Activated CD4-positive, CD25-positive, alpha-beta regulatory T cell treated with anti-CD3 and anti-CD28 coated beads, Interleukin-2, amount 50 U/mL, for 16 hours (primary cell): ENCODE measurements around the gene GPC3.
"Not testable (repeated sequence)": the region's sequence is repeated elsewhere in the genome, so short reads cannot be mapped to it uniquely, and the experiment has no call there.

Experiments used
- DNase-seq: peaks from one replicate; pipeline ENCODE4 v3.0.0-alpha.2; 2020; ENCODE audit warnings: low read depth, low spot score

The GPC3 gene

GRCh38 chrX:133648594-133648993 is 336.8 kb downstream of the GPC3 start:
- no peak for DNase-seq

DNA sequence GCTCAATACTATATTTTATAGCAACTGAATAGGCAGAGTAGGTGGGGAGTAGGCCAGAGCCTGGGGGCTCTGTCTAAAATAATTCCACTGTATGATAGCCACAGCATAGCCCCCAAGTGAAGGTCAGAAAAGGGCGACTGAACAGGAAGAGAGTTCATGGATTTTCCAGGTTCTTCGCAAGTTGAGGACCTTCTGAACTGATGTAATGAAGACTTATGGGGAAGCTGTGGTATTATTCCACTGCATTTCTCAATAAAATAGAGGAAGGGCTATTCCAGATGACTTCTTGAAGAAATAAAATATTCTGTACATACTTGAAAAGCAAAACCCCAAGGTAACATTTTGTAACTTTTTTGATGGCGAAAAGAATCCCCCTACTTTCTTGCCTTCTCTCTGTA is 338.7 kb downstream of the GPC3 start:
- no peak for DNase-seq

- no peak for DNase-seq
These were observed 339.2 kb downstream of the GPC3 start for GRCh38 chrX:133645977-133646718.

GRCh38 chrX:133645256-133645655 is 340.1 kb downstream of the GPC3 start:
- DNase-seq = no peak

DNA sequence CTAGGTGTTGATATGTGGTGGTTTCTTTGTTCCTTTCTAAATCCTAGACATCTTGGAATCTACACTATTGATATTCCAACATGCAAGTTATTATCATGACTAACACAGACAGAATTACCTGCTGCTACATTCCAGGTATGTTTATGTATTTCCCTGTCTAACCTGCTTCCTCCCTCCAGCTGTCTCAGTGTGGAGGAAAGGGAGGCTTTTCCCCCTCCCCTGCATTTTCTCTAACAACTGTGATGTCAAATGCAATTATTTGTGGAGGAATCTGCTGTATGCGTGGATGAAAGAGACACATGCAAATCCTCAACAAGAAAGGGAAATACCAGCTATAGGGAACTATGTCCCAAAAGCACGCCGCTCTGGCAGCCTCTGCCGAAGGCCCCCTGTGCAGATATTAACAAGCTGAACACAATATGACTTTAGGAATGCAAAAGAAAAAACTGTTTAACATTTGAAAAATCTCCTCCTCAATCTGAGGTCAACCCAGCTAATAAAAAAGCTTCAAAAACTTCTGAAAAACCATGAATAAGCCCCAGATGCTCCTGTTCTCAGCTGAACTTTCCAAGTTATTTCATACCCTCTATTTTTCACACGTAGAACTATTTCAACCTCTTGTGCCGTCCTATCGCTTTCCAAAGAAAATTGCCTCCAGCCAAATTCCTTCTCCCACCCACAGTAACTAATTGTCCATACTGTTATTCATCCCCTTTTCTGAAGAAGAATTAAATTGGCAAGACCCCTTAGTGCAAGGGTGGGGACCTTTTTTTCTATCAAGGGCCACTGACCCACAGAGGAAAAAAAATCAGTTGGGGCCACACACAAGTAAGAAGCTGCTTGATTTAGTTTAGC is 345.0 kb downstream of the GPC3 start:
- no peak for DNase-seq

DNA sequence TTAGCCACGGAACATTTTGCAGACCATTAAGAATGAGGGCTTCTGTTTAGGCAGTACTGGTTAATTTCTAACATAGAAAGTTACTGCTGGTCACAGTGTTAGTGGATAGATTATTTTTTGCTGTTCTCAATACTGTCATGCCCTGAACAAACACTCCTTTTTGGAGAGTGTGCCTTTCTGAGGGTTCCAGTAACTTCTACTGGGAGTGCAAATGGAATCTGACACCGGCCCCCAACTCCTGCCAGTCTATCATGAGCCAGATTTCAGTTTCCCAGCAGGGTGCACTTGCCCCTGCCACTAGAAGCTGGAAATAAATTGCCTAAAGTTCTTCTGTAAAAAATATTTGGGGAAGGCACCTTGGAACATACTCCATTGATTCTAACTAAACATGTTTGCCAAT is 345.7 kb downstream of the GPC3 start:
- DNase-seq = no peak

DNA sequence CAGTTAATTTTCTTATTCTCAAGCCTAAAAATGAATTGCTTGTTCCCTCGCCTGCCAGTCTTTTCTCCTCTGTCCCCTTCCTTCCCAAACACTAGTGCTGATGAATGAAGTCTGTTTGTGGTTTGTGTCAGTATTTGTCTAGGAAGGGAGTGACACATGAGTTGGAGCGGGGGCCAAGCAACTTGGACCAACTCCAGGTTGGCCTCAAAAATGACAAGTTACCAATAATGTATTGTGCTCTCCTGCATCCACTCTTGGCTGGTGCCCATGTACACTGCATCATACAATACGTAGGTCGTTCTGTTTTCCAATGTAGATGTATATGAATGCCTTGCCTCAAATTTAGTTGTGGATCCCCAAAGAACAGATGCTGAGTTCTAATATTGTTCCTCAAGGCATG is 347.1 kb downstream of the GPC3 start:
- DNase-seq = no peak

GRCh38 chrX:133637765-133638164 is 347.6 kb downstream of the GPC3 start:
- DNase-seq = no peak

DNA sequence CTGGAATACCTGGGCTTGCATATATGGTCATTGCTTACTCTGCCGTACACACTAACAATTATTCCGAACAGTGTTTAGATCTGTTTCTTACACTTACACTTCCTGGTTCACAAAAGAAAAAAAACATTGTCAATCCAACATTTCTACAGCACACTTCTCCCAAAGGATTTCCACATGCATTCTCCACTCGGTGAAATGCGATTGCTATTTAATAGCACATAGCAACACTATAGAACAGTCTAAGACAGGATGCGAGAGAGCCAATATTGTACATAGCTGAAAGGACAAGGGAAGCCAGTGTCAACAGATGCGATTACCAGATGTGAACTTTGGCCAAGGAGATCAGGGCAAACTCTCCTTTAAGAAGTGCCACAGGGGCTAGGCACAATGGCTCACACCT is 349.4 kb downstream of the GPC3 start:
- no peak for DNase-seq

DNA sequence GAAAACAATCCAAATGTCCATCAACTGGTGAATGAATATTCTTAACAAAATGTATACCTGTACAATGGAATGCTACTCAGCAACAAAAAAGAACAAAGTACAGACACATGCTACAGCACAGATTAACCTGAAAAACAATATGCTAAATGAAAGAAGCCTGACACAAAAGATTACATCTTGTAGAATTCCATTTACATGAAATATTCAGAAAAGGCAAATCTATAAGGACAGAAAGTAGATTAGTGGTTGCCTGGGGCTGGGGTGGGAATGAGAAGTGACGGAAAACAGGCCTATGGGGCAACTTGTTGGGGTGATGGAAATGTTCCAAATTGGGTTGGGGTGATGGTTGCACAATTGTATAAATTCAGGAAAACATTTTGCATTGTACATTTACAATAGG is 351.0 kb downstream of the GPC3 start:
- no peak for DNase-seq

GRCh38 chrX:133633950-133634349 is 351.4 kb downstream of the GPC3 start:
- no peak for DNase-seq

- DNase-seq = no peak
These were observed 352.2 kb downstream of the GPC3 start for GRCh38 chrX:133633162-133633561.

DNA sequence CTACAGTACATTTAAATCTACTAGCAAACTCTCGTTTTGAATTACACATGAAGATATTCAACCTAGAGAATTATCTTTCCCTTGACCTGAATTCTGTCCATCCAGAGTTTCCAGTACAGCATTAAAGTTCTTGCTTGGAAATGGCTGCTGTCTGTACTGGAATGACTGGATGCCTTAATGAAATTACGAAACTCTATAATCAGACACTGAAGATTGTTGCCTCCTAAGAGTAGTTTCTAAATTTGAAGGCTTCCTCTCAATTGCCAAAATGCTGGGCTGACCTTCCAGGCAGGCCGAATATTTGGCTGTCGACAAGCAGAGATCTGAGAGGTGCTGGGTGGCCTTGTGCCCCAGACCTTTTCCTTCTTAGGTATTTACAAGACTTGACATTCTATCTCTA is 355.0 kb downstream of the GPC3 start:
- DNase-seq = no peak

- DNase-seq = no peak
These were observed 357.7 kb downstream of the GPC3 start for GRCh38 chrX:133627673-133628072.

DNA sequence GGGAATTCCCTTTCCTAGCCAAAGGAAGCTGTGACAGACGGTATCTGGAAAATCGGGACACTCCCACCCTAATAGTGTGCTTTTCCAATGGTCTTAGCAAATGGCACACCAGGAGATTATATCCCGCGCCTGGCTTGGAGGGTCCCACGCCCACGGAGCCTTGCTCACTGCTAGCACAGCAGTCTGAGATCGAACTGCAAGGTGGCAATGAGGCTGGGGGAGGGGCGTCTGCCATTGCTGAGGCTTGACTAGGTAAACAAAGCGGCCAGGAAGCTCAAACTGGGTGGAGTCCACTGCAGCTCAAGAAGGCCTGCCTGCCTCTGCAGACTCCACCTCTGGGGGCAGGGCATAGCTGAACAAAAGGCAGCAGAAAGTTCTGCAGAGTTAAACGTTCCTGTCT is 364.0 kb downstream of the GPC3 start:
- DNase-seq = not testable (repeated sequence)

DNA sequence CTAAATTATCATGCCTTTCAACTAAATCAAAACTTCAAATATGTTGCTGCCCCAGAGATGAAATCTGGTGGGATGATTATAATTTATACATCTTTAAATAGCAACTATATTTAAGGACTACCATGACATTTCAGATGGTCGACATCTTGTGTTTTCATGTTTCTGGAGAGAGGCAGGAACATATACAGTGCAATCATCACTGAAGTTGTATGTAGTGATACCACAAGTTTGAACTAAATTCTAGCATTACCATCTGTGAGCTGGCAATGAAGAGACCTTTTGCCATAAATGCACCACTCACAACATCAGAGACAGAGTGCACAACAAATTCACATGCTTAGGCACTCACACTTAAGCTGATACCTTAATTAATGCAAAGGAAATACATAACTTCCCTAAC is 373.7 kb downstream of the GPC3 start:
- DNase-seq = no peak

DNA sequence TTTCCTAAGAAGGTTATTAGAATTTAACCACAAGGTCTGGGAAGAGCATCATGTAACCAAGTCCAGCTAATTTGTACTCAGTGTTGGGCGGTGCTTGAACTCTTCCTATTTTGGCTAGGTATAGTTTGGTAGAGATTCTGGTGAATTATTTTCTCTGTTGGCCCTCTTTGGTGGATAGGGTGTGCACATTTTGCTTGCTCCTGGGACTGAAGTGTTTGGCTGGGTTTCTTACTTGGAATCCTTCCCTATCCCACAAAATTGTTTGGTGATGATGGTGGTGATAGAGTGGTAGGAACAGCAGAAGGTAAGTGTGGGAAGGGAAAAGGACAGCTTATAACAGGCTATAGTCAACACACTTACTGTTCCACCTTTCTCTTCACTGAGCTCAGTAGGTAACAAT is 375.3 kb downstream of the GPC3 start:
- no peak for DNase-seq

DNA sequence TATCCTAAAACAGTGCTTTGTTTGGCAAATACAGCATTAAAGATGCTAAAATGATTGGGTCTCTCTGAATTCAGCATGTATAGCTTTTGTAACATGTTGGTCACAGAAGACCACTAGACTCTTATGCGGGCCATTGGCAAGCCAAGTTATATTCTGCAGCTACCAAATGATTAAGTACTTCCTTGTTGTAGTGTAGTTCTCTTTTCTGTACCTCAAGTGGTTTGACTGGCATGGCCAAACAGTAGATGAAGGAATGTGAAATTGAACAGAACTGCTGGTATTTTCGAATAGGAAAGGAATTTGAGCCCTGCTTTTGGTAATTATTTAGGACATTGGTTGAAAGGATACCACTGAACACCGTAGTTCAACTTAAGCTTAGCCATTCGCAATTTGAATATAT is 376.2 kb downstream of the GPC3 start:
- no peak for DNase-seq

DNA sequence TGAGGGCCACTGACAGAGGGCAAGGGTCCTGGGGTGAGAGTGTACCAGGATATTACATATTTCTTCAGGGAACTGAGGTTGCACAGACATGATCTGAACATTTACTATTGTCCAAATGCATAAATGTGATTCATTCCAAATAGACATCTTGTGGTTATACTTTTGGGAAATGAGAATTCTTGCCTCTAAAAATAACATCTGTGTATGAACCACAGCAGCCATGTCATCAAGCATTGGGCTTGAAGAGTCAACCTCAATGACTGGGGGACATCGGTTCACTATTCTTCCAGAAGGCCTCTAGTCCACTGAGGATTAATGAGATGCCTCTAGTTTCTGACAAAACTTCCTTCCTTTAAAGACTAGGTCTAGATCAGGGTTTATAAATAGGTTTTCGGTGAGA is 377.0 kb downstream of the GPC3 start:
- DNase-seq = no peak

DNA sequence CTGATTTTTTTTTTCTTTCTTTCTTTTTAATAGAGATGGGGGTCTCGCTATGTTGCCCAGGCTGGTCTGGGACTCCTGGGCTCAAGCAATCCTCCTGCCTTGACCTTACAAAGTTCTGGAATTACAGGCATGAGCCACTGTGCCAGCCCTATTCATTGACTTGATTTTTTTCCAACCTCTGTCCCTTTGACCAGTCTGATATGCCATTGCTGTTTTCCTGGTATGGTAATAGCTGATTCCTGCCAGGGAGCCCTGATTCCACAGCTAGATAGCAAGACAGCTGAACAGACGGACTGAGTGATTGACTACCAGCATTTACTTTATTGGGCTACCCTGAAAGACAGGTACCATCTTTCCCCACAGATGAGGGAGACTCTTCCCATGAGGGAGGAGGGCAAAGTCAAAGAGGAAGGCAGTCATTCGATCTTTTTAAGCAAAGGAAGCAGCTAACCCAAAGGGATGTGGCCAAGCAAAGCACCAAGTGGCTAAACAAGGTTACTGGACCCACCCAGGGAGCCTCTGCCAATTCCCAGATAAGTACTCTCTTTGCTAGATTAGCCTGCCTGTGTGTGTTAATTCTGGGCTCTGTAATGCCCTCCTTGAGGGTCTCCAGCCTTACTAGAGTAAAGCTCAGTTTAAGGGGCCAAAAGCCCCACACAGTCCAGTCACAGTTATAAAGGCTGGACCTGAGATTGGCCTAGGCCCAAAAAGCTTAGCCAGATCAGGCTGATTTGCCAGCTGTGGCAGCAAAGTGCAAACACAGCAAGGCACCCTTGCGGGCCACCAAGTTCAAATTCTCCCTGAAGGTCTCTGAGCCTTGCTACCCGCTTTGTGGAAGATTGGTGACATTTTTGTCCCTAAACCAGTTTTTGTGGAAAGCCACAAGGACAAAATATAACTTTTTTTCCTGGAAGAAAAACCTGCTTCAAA is 377.7 kb downstream of the GPC3 start:
- no peak for DNase-seq

DNA sequence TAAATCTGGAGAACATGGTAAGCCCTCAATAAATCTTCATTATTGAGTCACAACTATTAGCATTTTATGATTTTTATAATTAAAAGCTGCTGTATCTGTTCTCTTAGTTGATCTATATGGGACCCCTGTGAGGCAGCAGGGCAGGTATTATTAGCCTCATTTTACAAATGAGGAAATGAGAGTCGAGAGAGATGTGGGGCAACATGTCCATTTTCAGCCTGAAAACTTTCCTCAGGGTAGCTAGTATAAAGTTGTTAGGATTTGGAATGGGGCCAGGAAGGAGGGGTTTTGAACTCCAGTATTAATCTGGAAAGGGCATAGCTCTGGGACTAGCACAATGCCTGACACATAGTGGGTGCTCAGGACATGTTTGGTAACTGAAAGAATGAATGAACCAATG is 378.4 kb downstream of the GPC3 start:
- no peak for DNase-seq

DNA sequence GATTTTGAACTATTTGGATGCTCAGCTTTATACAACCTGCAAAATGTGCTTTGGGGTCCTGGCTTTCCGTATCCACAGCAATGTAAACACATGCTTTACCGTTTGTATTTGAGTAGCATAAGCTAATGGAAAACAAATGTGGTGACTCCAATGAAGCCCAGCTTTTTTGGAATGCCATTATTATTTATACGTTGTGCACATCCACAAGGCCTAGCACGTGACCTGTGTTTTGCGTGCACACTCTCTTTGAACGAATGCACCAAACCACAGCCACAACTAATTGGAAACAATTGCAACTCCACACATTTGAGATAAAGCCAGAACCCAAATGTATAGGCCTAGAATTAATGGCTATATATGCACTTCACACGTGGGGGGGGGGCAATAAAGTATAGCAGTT is 380.6 kb downstream of the GPC3 start:
- no peak for DNase-seq
